ENCODE measurements around the gene FAM131C. TPM values are rescaled to one million over a fixed set of nuclear protein-coding genes. Genes with fewer than 3 reads are reported as not detected.
A peak's percentile ranks its signal among the peaks of the same experiment; 100 is the strongest.

Gene FAM131C
- total RNA-seq, 2 experiments from 2014 or later, result 0.33 TPM; not detected in 1

DNA sequence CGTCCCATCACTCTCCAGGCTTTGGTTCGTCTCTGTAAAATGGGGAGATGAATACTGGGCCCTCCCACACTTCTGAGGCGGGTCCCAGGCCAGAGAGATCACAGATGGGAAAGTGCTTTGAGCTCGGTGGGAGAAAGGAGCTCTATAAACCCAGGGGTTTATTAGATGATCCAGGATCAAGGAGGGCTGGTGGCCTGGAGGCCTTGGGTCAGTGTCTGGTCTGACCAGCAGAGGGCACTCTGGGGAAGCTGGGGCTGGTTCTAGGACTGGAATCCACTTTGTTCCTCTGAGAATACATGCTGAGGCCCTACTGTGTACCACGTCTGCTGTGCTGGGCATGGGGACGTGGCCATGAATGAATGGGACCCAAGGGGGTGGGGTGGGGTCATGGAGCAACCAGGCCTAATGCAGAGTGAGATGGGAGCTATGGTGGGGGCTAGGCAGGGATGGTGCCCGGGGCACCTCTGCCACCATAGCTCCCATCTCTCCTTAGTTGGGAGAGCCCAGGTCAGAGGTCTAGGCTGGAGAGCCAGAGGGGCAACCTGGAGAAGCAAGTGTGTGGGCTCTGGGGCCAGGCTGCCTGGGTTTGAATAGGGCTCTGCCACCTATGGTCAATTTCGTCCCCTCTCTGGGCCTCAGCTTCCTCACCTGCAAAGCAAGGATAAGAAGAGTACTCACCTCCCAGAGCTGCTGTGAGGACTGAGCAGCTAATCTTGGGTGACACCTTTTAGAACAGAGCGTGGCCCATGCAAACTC is 9.0 kb upstream of the FAM131C start:
- Mint-ChIP-seq H3K36me3 (no peaks in the 10 kb centered on the region), H3K9me3 (no peaks in the 10 kb centered on the region), H3K27me3 (no peaks in the 10 kb centered on the region), H3K27ac (no peak overlapping the region), H3K4me3 (no peak overlapping the region), H3K4me1 (ENCODE audit: low read depth) (peaks cover 6% of the 10 kb centered on the region)
- intact Hi-C loops (cut with micrococcal nuclease), result loop anchor here (1.0 kb wide), 1 partner anchor 105 kb away; no protein-coding TSS in a partner anchor
- ChIA-PET POLR2A (no interaction called here), CTCF (interaction anchor here (0.5 to 8.3 kb wide), 36 partner anchors 9 to 291 kb away, joined by 3 to 381 read pairs (median 4); partner anchors contain the start of genes EPHA2 and FAM131C)
- DNase-seq, result peak; percentile 76

DNA sequence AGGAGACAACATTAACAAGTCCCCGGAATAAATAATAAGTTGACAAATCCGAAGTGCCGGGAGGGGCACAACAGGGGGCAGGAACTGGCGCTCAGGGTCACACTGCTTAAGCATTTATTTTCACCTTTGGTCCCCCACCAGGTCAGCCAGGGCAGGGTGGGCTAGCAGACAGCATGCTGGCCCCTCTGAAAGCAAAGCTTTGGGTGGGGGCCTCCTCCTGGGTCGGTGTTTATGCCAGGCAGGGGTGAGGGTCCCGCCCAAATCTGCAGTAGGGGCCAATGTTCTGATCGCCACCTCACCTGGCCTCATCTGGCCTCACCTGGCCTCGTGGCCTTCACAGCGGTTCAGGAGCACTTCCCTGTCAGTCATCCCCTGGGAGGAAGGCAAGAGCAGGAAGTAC is 8.2 kb upstream of the FAM131C start:
- H3K27ac Mint-ChIP-seq, result no peak overlapping the region
- ChIA-PET POLR2A (no interaction called here), CTCF (interaction anchor here (0.6 to 8.3 kb wide), 24 partner anchors 10 to 290 kb away, joined by 3 to 381 read pairs (median 4); partner anchors contain the start of genes EPHA2 and FAM131C)
- no peak overlapping the region for H3K4me3 Mint-ChIP-seq
- no peak for DNase-seq
- intact Hi-C loops (cut with micrococcal nuclease), result loop anchor here (1.0 kb wide), 1 partner anchor 106 kb away; no protein-coding TSS in a partner anchor
- peaks cover 6% of the 10 kb centered on the region for H3K4me1 Mint-ChIP-seq (ENCODE audit: low read depth)
- H3K9me3 Mint-ChIP-seq, result no peaks in the 10 kb centered on the region
- no peaks in the 10 kb centered on the region for H3K27me3 Mint-ChIP-seq
- H3K36me3 Mint-ChIP-seq, result no peaks in the 10 kb centered on the region

DNA sequence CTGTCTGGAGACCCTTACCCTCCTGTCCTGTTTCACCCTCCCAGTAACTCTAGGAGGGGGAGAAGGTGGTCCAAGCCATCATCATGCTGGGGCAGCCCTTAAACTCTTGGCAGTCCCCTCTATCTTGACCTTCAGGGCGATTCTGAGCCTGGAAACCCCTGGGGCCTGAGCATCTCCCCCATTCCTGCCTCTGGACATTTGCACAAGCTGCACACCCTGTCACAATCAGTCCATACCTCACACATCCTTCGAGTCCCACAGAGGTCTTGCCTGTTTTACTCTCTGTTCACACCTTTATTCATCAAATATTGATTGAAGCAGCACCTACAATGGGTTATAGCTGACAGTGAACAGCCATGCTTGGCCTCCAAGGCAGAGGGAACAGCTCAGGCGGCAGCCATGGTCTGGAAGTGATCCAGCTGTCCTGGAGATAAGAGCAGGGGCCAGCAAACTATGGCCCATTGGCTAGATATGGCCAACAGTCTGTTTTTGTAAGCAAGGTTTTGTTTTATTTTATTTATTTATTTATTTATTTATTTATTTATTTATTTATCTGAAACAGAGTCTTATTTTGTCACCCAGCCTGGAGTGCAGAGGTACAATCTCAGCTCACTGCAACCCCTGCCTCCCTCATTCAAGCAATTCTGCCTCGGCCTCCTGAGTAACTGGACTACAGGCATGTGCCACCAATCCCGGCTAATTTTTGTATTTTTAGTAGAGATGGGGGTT is 7.1 kb upstream of the FAM131C start:
- Mint-ChIP-seq H3K27ac (no peak overlapping the region), H3K9me3 (no peaks in the 10 kb centered on the region), H3K4me1 (ENCODE audit: low read depth) (peaks cover 6% of the 10 kb centered on the region), H3K27me3 (no peaks in the 10 kb centered on the region), H3K36me3 (no peaks in the 10 kb centered on the region), H3K4me3 (no peak overlapping the region)
- intact Hi-C loops (cut with micrococcal nuclease), result no loop called here
- ChIA-PET POLR2A (interaction anchor here (0.6 kb wide), 1 partner anchor 59 kb away, joined by 3 read pairs; no protein-coding TSS in a partner anchor), CTCF (interaction anchor here (0.9 to 8.3 kb wide), 5 partner anchors 9 to 265 kb away, joined by 3 to 381 read pairs (median 31); partner anchors contain the start of gene FAM131C)
- no peak for DNase-seq

DNA sequence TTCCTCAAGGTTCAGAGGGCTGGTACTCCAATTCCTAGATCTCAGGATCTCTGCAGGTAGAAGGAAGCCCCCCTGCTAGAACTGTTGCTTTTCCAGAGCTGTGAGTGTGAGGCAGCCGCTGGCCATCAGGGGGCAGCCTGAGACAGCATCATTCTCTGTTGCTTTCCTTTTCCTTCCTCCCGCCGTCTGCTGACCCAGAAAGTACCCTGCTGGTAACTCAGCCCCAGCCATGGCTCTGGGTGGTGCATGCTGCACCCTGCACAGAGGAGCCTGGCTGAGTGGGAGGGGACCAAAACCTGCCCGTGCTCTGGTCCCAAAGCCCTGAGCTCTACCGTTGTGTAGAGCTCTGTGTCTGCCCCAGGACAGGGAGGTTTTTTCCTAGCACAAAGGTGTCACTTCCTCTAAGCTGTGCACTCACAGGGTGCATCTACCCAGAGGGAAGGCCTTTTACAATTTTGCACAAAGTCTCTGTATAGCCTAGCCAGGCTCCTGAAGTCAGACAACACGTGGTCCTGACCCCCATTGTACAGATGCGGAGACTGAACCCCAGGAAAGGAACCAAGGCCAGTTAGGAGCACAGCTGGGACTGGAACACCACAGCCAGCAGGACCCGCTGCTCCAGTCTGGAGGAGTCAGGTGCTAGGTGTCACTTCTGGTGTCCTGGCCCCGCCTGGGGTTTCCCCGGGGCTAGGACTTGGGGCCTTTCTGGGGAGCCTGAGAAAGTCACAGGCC is 5.6 kb upstream of the FAM131C start:
- POLR2A ChIA-PET, result interaction anchor here (0.9 to 1.2 kb wide), 2 partner anchors 8 to 107 kb away, joined by 3 to 4 read pairs; no protein-coding TSS in a partner anchor
- Mint-ChIP-seq H3K27me3 (peaks cover 4% of the 10 kb centered on the region), H3K4me1 (ENCODE audit: low read depth) (peaks cover 9% of the 10 kb centered on the region), H3K27ac (no peak overlapping the region), H3K36me3 (no peaks in the 10 kb centered on the region), H3K9me3 (no peaks in the 10 kb centered on the region), H3K4me3 (peak overlapping the region; percentile 60)
- peak; percentile 84 for DNase-seq
- CTCF ChIA-PET, result interaction anchor here (0.5 to 8.3 kb wide), 46 partner anchors 9 to 542 kb away, joined by 3 to 381 read pairs (median 4); partner anchors contain the start of genes ARHGEF19, CPLANE2, HSPB7 and NECAP2
- intact Hi-C loops (cut with micrococcal nuclease), result loop anchor here (1.0 to 10.0 kb wide), 3 partner anchors 108 to 286 kb away; partner anchors contain the start of gene SZRD1

DNA sequence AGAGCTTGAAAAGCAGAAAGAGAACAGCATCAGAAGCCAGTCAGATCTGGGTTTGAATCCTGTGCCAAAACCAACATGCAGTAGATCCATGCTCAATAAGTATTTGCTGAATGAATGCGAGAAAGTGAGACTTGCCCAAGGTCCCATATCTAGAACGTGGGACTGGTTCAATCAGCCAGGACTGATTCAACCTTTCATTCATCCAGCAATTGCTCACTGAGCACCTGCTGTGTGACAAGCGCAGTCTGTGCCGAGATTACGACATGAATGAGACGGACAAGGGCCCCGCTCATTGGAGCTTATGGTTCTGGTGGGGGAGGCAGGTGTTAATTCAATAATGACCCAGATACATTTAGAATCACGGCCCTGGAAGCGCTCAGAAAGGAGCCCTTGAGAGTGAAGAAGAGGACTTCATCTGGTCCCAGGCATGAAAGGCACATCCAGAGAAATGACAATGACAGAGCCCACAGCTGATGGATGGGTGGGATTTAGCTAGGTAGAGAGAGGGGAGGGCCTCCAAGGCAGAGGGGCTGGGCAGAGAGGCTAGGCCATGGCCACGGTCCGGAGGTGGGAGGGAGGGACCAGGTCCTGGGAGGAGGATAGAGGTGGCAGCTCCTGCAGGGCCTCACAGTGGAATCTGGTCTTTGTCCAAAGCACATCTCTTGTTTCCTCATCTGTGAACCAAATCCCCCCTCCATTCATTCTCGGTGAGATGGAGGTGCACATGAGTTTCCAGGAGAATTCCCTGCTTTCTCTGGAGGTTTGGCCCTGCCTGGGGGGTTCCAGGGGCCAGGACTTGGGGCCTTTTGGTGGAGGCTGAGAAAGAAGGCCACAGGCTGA is 4.2 kb upstream of the FAM131C start:
- DNase-seq, result no peak
- no peak overlapping the region for H3K4me3 Mint-ChIP-seq
- H3K27ac Mint-ChIP-seq, result no peak overlapping the region
- peaks cover 14% of the 10 kb centered on the region for H3K4me1 Mint-ChIP-seq (ENCODE audit: low read depth)
- H3K36me3 Mint-ChIP-seq, result no peaks in the 10 kb centered on the region
- POLR2A ChIA-PET, result no interaction called here
- CTCF ChIA-PET, result interaction anchor here (1.0 to 8.3 kb wide), 13 partner anchors 11 to 543 kb away, joined by 3 to 381 read pairs (median 6); no protein-coding TSS in a partner anchor
- intact Hi-C loops (cut with micrococcal nuclease), result loop anchor here (2.0 to 10.0 kb wide), 2 partner anchors 109 to 287 kb away; partner anchors contain the start of gene SZRD1
- H3K9me3 Mint-ChIP-seq, result no peaks in the 10 kb centered on the region
- H3K27me3 Mint-ChIP-seq, result peaks cover 9% of the 10 kb centered on the region

- Mint-ChIP-seq H3K4me3 (no peak overlapping the region), H3K27ac (no peak overlapping the region), H3K27me3 (peaks cover 9% of the 10 kb centered on the region), H3K36me3 (no peaks in the 10 kb centered on the region), H3K9me3 (no peaks in the 10 kb centered on the region), H3K4me1 (ENCODE audit: low read depth) (peaks cover 14% of the 10 kb centered on the region)
- no peak for DNase-seq
- POLR2A ChIA-PET, result no interaction called here
- intact Hi-C loops (cut with micrococcal nuclease), result loop anchor here (10.0 kb wide), 1 partner anchor 288 kb away; the partner anchor contains the start of gene SZRD1
- CTCF ChIA-PET, result interaction anchor here (1.0 to 8.3 kb wide), 4 partner anchors 92 to 167 kb away, joined by 3 to 381 read pairs (median 37); no protein-coding TSS in a partner anchor
These were observed 3.4 kb upstream of the FAM131C start for GRCh38 chr1:16076865-16077238.

GRCh38 chr1:16076031-16076864 is 2.8 kb upstream of the FAM131C start:
- H3K36me3 Mint-ChIP-seq, result no peaks in the 10 kb centered on the region
- no peak for DNase-seq
- H3K4me3 Mint-ChIP-seq, result no peak overlapping the region
- CTCF ChIA-PET, result interaction anchor here (1.2 to 4.7 kb wide), 3 partner anchors 111 to 284 kb away, joined by 4 to 43 read pairs (median 4); no protein-coding TSS in a partner anchor
- H3K4me1 Mint-ChIP-seq (ENCODE audit: low read depth), result peaks cover 14% of the 10 kb centered on the region
- POLR2A ChIA-PET, result no interaction called here
- intact Hi-C loops (cut with micrococcal nuclease), result loop anchor here (10.0 kb wide), 1 partner anchor 289 kb away; the partner anchor contains the start of gene SZRD1
- H3K9me3 Mint-ChIP-seq, result no peaks in the 10 kb centered on the region
- no peak overlapping the region for H3K27ac Mint-ChIP-seq
- H3K27me3 Mint-ChIP-seq, result peaks cover 9% of the 10 kb centered on the region

GRCh38 chr1:16075337-16076030 is 2.0 kb upstream of the FAM131C start:
- ChIA-PET POLR2A (no interaction called here), CTCF (interaction anchor here (0.6 to 4.7 kb wide), 5 partner anchors 10 to 284 kb away, joined by 4 to 43 read pairs (median 4); no protein-coding TSS in a partner anchor)
- Mint-ChIP-seq H3K27me3 (peaks cover 9% of the 10 kb centered on the region), H3K4me3 (no peak overlapping the region), H3K4me1 (ENCODE audit: low read depth) (peaks cover 14% of the 10 kb centered on the region), H3K27ac (no peak overlapping the region), H3K9me3 (no peaks in the 10 kb centered on the region), H3K36me3 (no peaks in the 10 kb centered on the region)
- no peak for DNase-seq
- intact Hi-C loops (cut with micrococcal nuclease), result loop anchor here (10.0 kb wide), 1 partner anchor 289 kb away; the partner anchor contains the start of gene SZRD1

GRCh38 chr1:16074217-16074616 is 766 bp upstream of the FAM131C start:
- ChIA-PET CTCF (interaction anchor here (0.7 to 4.7 kb wide), 8 partner anchors 8 to 435 kb away, joined by 3 to 43 read pairs (median 8); no protein-coding TSS in a partner anchor), POLR2A (interaction anchor here (1.0 kb wide), 1 partner anchor 112 kb away, joined by 3 read pairs; no protein-coding TSS in a partner anchor)
- no peak for DNase-seq
- Mint-ChIP-seq H3K27me3 (peaks cover 9% of the 10 kb centered on the region), H3K27ac (no peak overlapping the region), H3K9me3 (no peaks in the 10 kb centered on the region), H3K36me3 (no peaks in the 10 kb centered on the region), H3K4me1 (ENCODE audit: low read depth) (peaks cover 18% of the 10 kb centered on the region), H3K4me3 (peak overlapping the region; percentile 65)
- intact Hi-C loops (cut with micrococcal nuclease), result loop anchor here (10.0 kb wide), 1 partner anchor 291 kb away; the partner anchor contains the start of gene SZRD1

Data from activated CD4-positive, alpha-beta memory T cell treated with anti-CD3 and anti-CD28 coated beads for 36 hours (primary cell).